Ectodermal cell (in vitro differentiated cells): Measurements from ENCODE around the gene GLYATL3.
"Not testable (repeated sequence)": the region's sequence is repeated elsewhere in the genome, so short reads cannot be mapped to it uniquely, and the experiment has no call there.

Experiments used
- H3K27ac ChIP-seq: 2 replicates; pipeline ENCODE4 v1.7.0; 2013; ENCODE audit warnings: mild to moderate bottlenecking, low read depth, low read length; ENCODE audit not compliant: insufficient read depth, poor library complexity, severe bottlenecking
- H3K27me3 ChIP-seq: 2 replicates; pipeline ENCODE4 v1.7.0; 2013; ENCODE audit warnings: mild to moderate bottlenecking, low read length; ENCODE audit not compliant: insufficient read depth, control insufficient read depth, poor library complexity, severe bottlenecking
- H3K36me3 ChIP-seq: one replicate; pipeline ENCODE4 v1.7.0; 2013; ENCODE audit warnings: low read length; ENCODE audit not compliant: control insufficient read depth, insufficient read depth
- H3K4me1 ChIP-seq: one replicate; pipeline ENCODE4 v1.7.0; 2013; ENCODE audit warnings: low read length; ENCODE audit not compliant: control insufficient read depth, insufficient read depth
- H3K4me3 ChIP-seq: 2 replicates; pipeline ENCODE4 v1.7.0; 2013; ENCODE audit warnings: low read depth, low read length, control low read depth; ENCODE audit not compliant: insufficient read depth
- H3K9me3 ChIP-seq: 2 replicates; pipeline ENCODE4 v1.7.0; 2013; ENCODE audit warnings: mild to moderate bottlenecking, low read length, moderate library complexity; ENCODE audit not compliant: control insufficient read depth
- WGBS, 2 experiments: methylation state at CpG; one replicate each; pipeline ENCODE4 v1.1.7; 2013; ENCODE audit warnings: missing lambda C conversion rate in 2 of 2; 5-methylcytosine and 5-hydroxymethylcytosine counted together

The GLYATL3 gene

DNA sequence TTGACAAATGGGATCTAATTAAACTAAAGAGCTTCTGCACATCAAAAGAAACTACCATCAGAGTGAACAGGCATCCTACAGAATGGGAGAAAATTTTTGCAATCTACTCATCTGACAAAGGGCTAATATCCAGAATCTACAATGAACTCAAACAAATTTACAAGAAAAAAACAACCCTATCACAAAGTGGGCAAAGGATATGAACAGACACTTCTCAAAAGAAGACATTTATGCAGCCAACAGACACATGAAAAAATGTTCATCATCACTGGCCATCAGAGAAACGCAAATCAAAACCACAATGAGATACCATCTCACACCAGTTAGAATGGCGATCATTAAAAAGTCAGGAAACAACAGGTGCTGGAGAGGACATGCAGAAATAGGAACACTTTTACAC lies 23.2 kb upstream of the GLYATL3 start:
- 88 to 94% methylated on average over 2 of the region's 2 CpGs for WGBS, 2 experiments
- H3K4me3 ChIP-seq, H3K4me1 ChIP-seq, H3K27ac ChIP-seq, H3K27me3 ChIP-seq, H3K9me3 ChIP-seq: not testable (repeated sequence)
- H3K36me3 ChIP-seq: peaks cover 12% of the 10 kb centered on the region

DNA sequence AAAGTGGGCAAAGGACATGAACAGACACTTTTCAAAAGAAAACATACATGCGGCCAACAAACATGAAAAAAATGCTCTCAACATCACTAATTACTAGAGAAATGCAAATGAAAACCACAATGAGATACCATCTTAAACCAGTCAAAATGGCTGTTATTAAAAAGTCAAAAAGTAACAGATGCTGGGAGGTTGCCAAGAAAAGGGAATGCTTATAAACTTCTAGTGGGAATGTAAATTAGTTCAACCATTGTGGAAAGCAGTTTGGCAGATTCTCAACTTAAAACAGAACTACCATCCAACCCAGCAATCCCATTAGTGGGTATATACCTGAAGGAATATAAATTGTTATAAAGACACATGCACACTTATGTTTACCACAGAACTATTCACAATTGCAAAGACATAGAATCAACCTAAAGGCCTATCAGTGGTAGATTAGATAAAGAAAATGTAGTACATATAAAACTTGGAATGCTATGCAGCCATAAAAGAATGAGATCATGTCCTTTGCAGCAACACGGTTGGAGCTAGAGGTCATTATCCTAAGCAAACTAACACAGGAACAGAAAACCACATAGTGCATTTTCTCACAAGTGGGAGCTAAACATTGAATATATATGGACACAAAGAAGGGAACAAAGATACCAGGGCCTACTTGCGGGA lies 20.3 kb upstream of the GLYATL3 start:
- Histone ChIP-seq H3K9me3 (no peaks in the 10 kb centered on the region), H3K27me3 (no peaks in the 10 kb centered on the region), H3K27ac (no peak overlapping the region), H3K36me3 (no peaks in the 10 kb centered on the region), H3K4me1 (no peaks in the 10 kb centered on the region), H3K4me3 (no peak overlapping the region)
- 83 to 94% methylated on average over 3 of the region's 3 CpGs for WGBS, 2 experiments

DNA sequence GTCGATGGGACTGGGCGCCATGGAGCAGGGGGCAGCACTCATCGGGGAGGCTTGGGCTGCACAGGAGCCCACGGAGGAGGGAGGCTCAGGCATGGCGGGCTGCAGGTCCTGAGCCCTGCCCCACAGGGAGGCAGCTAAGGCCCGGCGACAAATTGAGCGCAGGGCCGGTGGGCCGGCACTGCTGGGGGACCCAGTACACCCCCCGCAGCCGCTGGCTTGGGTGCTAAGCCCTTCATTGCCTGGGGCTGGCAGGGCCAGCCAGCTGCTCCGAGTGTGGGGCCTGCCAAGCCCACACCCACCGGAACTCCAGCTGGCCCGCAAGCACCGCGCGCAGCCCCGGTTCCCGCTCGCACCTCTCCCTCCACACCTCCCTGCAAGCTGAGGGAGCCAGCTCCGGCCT lies 17.9 kb upstream of the GLYATL3 start:
- H3K36me3 ChIP-seq, H3K9me3 ChIP-seq, H3K4me1 ChIP-seq, H3K4me3 ChIP-seq, H3K27me3 ChIP-seq, H3K27ac ChIP-seq: not testable (repeated sequence)
- WGBS, 2 experiments: 93 to 97% methylated on average over 18 to 21 of the region's 22 CpGs

DNA sequence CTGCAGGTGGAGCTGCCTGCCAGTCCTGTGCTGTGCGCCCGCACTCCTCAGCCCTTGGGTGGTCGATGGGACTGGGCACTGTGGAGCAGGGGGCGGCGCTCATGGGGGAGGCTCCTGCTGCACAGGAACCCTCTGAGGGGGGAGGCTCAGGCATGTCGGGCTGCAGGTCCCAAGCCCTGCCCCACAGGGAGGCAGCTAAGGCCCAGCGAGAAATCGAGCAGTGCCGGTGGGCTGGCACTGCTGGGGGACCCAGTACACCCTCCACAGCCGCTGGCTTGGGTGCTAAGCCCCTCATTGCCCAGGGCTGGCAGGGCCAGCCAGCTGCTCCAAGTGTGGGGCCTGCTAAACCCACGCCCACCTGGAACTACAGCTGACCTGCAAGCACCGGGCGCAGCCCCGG lies 16.3 kb upstream of the GLYATL3 start:
- not testable (repeated sequence) for H3K4me1 ChIP-seq, H3K4me3 ChIP-seq, H3K27me3 ChIP-seq, H3K9me3 ChIP-seq, H3K36me3 ChIP-seq, H3K27ac ChIP-seq
- 94 to 95% methylated on average over 14 of the region's 14 CpGs for WGBS, 2 experiments

DNA sequence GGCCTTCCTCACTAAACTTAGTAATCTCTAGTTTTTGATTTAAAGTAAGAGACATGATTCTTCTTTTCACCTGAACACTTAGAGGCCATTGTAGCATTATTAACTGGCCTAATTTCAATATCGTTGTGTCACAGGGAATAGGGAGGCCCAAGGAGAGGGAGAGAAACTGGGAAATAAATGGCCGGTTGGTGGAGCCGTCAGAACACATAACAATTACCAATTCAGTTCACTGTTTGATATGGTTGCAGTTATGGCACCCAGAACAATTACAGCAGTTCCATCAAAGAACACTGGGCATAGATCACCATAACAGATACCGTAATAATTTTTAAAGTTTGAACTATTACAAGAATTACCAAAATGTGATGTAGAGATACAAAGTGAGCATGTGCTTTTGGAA lies 9.1 kb upstream of the GLYATL3 start:
- H3K9me3 ChIP-seq: no peaks in the 10 kb centered on the region
- H3K4me3 ChIP-seq: no peak overlapping the region
- no peaks in the 10 kb centered on the region for H3K27me3 ChIP-seq
- 94 to 100% methylated on average over 3 to 4 of the region's 4 CpGs for whole genome bisulfite sequencing, 2 experiments
- H3K4me1 ChIP-seq: no peaks in the 10 kb centered on the region
- H3K36me3 ChIP-seq: peaks cover 17% of the 10 kb centered on the region
- H3K27ac ChIP-seq: no peak overlapping the region

DNA sequence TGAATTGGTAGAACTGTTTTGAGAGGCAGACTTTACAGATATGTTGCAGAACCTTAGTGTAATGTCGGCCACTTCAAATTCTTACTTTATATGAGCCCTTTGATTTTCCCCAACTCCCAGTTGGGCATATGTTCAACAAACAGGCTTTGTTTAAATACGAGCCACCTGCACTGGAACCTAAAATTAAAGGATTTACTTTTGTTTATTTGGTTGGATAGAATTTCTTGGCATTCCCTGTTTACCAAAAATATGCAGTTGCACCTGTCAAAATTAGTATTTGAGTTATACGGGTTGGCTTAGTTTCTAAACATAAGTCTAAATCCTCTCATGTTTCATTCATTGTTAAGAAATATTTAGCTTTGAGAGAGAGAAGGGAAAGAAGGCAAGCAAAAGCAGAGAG lies 2.4 kb upstream of the GLYATL3 start:
- H3K27me3 ChIP-seq: no peaks in the 10 kb centered on the region
- H3K27ac ChIP-seq: no peak overlapping the region
- H3K36me3 ChIP-seq: no peaks in the 10 kb centered on the region
- H3K4me1 ChIP-seq: no peaks in the 10 kb centered on the region
- H3K4me3 ChIP-seq: no peak overlapping the region
- WGBS, 2 experiments: 95 to 100% methylated on average over 2 to 3 of the region's 3 CpGs
- no peaks in the 10 kb centered on the region for H3K9me3 ChIP-seq

DNA sequence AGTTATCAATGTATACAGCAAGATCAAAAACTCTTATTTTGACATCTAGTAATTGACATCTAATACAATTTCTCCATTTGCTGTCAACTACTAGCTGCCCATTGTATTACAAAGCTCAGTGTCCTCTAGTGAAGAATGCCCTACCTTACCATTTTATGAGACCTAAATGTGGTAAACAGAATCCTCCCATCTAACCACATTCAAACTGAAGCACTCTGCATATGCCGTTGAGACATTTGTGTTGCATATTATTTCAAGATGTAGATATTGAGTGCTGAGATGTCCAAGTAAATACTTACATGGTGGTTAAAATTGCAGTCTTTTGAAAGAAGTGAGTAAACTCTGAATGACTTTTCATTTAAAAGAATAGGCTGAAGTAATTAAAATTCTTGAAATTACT lies 597 bp upstream of the GLYATL3 start:
- H3K9me3 ChIP-seq: no peaks in the 10 kb centered on the region
- 86 to 100% methylated on average over 1 of the region's 1 CpG for WGBS, 2 experiments
- no peaks in the 10 kb centered on the region for H3K36me3 ChIP-seq
- no peaks in the 10 kb centered on the region for H3K27me3 ChIP-seq
- H3K27ac ChIP-seq: no peak overlapping the region
- no peak overlapping the region for H3K4me3 ChIP-seq
- H3K4me1 ChIP-seq: no peaks in the 10 kb centered on the region

DNA sequence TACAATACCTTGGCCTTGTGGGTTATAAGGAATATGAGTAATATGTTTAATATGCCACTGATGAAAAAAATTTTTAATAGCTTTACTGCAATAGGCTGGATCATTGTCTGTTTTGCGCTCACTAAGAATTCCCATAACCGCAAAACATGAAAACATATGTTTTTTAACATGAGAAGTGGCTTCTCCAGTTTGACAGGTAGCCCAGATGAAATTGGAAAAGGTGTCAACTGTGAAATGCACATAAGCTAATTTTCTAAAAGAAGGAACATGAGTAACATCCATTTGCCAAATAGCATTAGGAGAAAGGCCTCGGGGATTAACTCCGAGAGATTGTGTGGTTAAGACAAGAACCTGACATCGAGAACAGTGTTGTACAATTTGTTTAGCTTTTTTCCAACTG lies 4.9 kb downstream of the GLYATL3 start:
- Histone ChIP-seq H3K27ac (no peak overlapping the region), H3K27me3 (no peaks in the 10 kb centered on the region), H3K4me3 (no peak overlapping the region), H3K36me3 (no peaks in the 10 kb centered on the region), H3K4me1 (no peaks in the 10 kb centered on the region), H3K9me3 (no peaks in the 10 kb centered on the region)
- WGBS, 2 experiments: 79 to 95% methylated on average over 3 to 5 of the region's 5 CpGs

DNA sequence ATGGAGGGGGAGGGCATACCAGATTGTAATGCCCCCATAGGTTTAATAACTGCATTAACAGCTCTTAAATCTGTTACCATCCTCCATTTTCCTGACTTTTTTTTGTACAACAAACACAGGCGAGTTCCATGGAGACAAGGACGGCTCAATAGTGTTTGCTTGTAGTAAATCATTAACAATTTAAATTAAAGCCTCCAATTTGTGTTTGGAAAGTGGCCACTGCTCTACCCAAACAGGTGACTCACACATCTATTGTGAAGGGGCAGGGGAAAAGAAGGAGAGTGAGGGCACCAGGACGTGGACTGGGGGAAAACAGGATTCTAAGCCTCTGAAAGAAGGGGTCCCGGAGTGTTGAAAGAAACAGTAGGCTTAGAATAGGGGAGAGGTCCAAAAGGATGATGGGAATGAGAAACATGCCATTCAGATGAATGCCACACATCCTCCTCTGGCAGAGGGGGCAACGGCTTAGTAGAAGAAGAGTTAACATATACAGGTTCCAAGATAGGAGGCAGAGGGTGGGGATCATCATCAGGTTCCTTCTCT lies 6.9 kb downstream of the GLYATL3 start:
- H3K4me3 ChIP-seq: no peak overlapping the region
- H3K36me3 ChIP-seq: no peaks in the 10 kb centered on the region
- H3K27ac ChIP-seq: no peak overlapping the region
- H3K4me1 ChIP-seq: no peaks in the 10 kb centered on the region
- WGBS, 2 experiments: 82 to 89% methylated on average over 3 to 5 of the region's 5 CpGs
- H3K27me3 ChIP-seq: no peaks in the 10 kb centered on the region
- no peaks in the 10 kb centered on the region for H3K9me3 ChIP-seq

DNA sequence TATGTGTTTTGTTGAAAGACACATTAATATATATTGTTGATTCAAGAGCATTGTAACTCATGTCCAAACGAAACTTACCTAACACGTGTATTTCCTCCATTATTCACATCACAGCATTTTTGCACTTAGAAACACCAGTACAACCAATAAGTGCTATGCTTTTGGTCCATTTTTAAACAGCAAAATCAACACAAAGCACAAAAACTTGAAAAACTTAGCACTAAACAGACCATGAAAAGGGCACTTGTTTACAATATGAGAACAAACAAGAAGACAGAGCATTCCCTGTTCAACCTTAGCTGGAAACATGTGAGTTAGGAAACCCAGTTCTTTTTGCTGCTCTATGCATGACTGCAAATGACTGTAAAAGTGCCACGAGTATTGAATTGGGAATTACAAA lies 9.6 kb downstream of the GLYATL3 start:
- 92 to 93% methylated on average over 3 of the region's 3 CpGs for WGBS, 2 experiments
- H3K4me3 ChIP-seq: no peak overlapping the region

More for the DNA sequence above, 9.6 kb downstream of the GLYATL3 start:
- Histone ChIP-seq H3K27me3 (no peaks in the 10 kb centered on the region), H3K27ac (no peak overlapping the region), H3K36me3 (no peaks in the 10 kb centered on the region), H3K4me1 (no peaks in the 10 kb centered on the region), H3K9me3 (no peaks in the 10 kb centered on the region)
